IMR-90 (cell line): ENCODE measurements around the gene DNAI7. TPM values are rescaled to one million over a fixed set of nuclear protein-coding genes. Genes with fewer than 3 reads are reported as not detected.

Experiments
- ATAC-seq: fragments of 200-7000 bp; cut with Tn5 transposase; 2 replicates; pipeline ENCODE4 v1.9.1; 2020; ENCODE audit warnings: low read depth, mild to moderate bottlenecking, moderate library complexity
- BruUV-seq: library from RNA; stranded (reverse); fragments of 400-500 nt; replicated peaks from 2 replicates; lab custom pipeline; 2021; lab: Mats Ljungman, UMichigan
- CTCF ChIA-PET: fragments of 300-600 bp; formaldehyde crosslinking; extraction: SDS; loops from one replicate; lab custom pipeline; 2021; ENCODE audit warnings: antibody characterized with exemption; lab: Yijun Ruan, JAX
- POLR2A ChIA-PET: fragments of 300-600 bp; sonication (Branson Sonifier 250); formaldehyde crosslinking; loops from one replicate; lab custom pipeline; 2022; ENCODE audit warnings: antibody characterized with exemption; ENCODE audit not compliant: unreplicated experiment; lab: Charles Lee
- DNase-seq: peaks from one replicate; pipeline ENCODE4 v3.0.0; 2013
- H2AFZ ChIP-seq: replicated peaks from 2 replicates; pipeline ENCODE3; 2013; ENCODE audit warnings: low read length, mild to moderate bottlenecking; ENCODE audit not compliant: poor library complexity
- H2AK5ac ChIP-seq: 2 replicates; pipeline ENCODE4 v1.6.1; 2013; ENCODE audit warnings: low read depth, low read length, inconsistent platforms
- H2AK9ac ChIP-seq: replicated peaks from 2 replicates; pipeline ENCODE3; 2013; ENCODE audit warnings: mild to moderate bottlenecking, low read depth, low read length, moderate library complexity; ENCODE audit not compliant: poor library complexity
- H2BK120ac ChIP-seq: 2 replicates; pipeline ENCODE4 v1.6.1; 2013; ENCODE audit warnings: low read depth, low read length, inconsistent platforms
- H2BK15ac ChIP-seq: 3 replicates; pipeline ENCODE4 v1.6.1; 2013; ENCODE audit warnings: low read depth, low read length, inconsistent platforms
- H2BK20ac ChIP-seq: 2 replicates; pipeline ENCODE4 v1.6.1; 2013; ENCODE audit warnings: low read depth, mild to moderate bottlenecking, inconsistent platforms, low read length, moderate library complexity
- H2BK5ac ChIP-seq: 2 replicates; pipeline ENCODE4 v1.6.1; 2013; ENCODE audit warnings: mild to moderate bottlenecking, low read depth, low read length, inconsistent platforms; ENCODE audit not compliant: poor library complexity, severe bottlenecking
- H3K14ac ChIP-seq: replicated peaks from 2 replicates; pipeline ENCODE4 v1.6.1; 2013; ENCODE audit warnings: low read depth, low read length, inconsistent platforms
- H3K18ac ChIP-seq: 2 replicates; pipeline ENCODE4 v1.6.1; 2013; ENCODE audit warnings: low read depth, low read length, control low read depth
- H3K23ac ChIP-seq: 2 replicates; pipeline ENCODE4 v1.6.1; 2013; ENCODE audit warnings: low read depth, low read length, inconsistent platforms
- H3K27ac ChIP-seq: 2 replicates; pipeline ENCODE4 v1.5.1; 2013; ENCODE audit warnings: mild to moderate bottlenecking, control low read depth, low read length; ENCODE audit not compliant: insufficient read depth
- H3K27me3 ChIP-seq: 2 replicates; pipeline ENCODE4 v1.6.1; 2013; ENCODE audit warnings: low read length; ENCODE audit not compliant: control insufficient read depth, insufficient read depth
- H3K36me3 ChIP-seq: 2 replicates; pipeline ENCODE4 v1.6.1; 2013; ENCODE audit warnings: low read length, mixed read lengths; ENCODE audit not compliant: control insufficient read depth, insufficient read depth
- H3K4ac ChIP-seq: 2 replicates; pipeline ENCODE4 v1.6.1; 2013; ENCODE audit warnings: low read depth, low read length, inconsistent platforms
- H3K4me1 ChIP-seq: 2 replicates; pipeline ENCODE4 v1.6.1; 2013; ENCODE audit warnings: low read length, mixed read lengths; ENCODE audit not compliant: control insufficient read depth, insufficient read depth
- H3K4me2 ChIP-seq: 2 replicates; pipeline ENCODE4 v1.6.1; 2013; ENCODE audit warnings: low read depth, mild to moderate bottlenecking, control low read depth, low read length, moderate library complexity
- H3K4me3 ChIP-seq: 2 replicates; pipeline ENCODE4 v1.5.1; 2013; ENCODE audit warnings: low read depth, mild to moderate bottlenecking, control low read depth, low read length, moderate library complexity; ENCODE audit not compliant: insufficient read depth
- H3K56ac ChIP-seq: 2 replicates; pipeline ENCODE4 v1.6.1; 2013; ENCODE audit warnings: low read length, inconsistent platforms; ENCODE audit not compliant: insufficient read depth; ENCODE audit errors: extremely low read depth
- H3K79me1 ChIP-seq, 2 experiments: 2 replicates each; pipeline ENCODE4 v1.6.1; 2013; ENCODE audit warnings: low read length in 2 of 2, inconsistent platforms in 1 of 2, low read depth in 1 of 2
- H3K9ac ChIP-seq: 2 replicates; pipeline ENCODE4 v1.6.1; 2013; ENCODE audit warnings: low read depth, low read length, control low read depth
- H3K9me1 ChIP-seq: 2 replicates; pipeline ENCODE4 v1.6.1; 2013; ENCODE audit warnings: low read length, inconsistent platforms; ENCODE audit not compliant: insufficient read depth
- H3K9me3 ChIP-seq: 2 replicates; pipeline ENCODE4 v1.6.1; 2013; ENCODE audit warnings: low read length; ENCODE audit not compliant: control insufficient read depth, insufficient read depth
- H4K20me1 ChIP-seq: 2 replicates; pipeline ENCODE4 v1.6.1; 2013; ENCODE audit warnings: low read length, inconsistent platforms; ENCODE audit not compliant: insufficient read depth
- H4K5ac ChIP-seq: 2 replicates; pipeline ENCODE4 v1.6.1; 2013; ENCODE audit warnings: mild to moderate bottlenecking, low read depth, low read length, control low read depth
- H4K8ac ChIP-seq, 2 experiments: 2 replicates each; pipeline ENCODE4 v1.6.1; 2013; ENCODE audit warnings: low read depth in 2 of 2, low read length in 2 of 2, control low read depth in 1 of 2, inconsistent platforms in 1 of 2
- H4K91ac ChIP-seq: 2 replicates; pipeline ENCODE4 v1.6.1; 2013; ENCODE audit warnings: low read depth, low read length, inconsistent platforms; ENCODE audit not compliant: insufficient read depth
- CEBPB ChIP-seq: IDR thresholded peaks from 2 replicates; pipeline ENCODE4 v1.6.1; 2012; ENCODE audit warnings: low read depth, low read length, improper control_type of control experiment
- ELK1 ChIP-seq: fragments of 150-350 bp; IDR thresholded peaks from 2 replicates; pipeline ENCODE4 v1.6.1; 2016; ENCODE audit warnings: low read depth, mild to moderate bottlenecking, low read length, moderate library complexity, borderline replicate concordance
- FOS ChIP-seq: fragments of 150-350 bp; IDR thresholded peaks from 2 replicates; pipeline ENCODE4 v1.6.1; 2016; ENCODE audit warnings: low read depth, low read length
- MAFK ChIP-seq: IDR thresholded peaks from 2 replicates; pipeline ENCODE4 v1.6.1; 2012; ENCODE audit warnings: low read depth, low read length, improper control_type of control experiment
- MAZ ChIP-seq: IDR thresholded peaks from 2 replicates; pipeline ENCODE4 v1.6.1; 2012; ENCODE audit warnings: low read depth, mild to moderate bottlenecking, low read length, improper control_type of control experiment, moderate library complexity, borderline replicate concordance
- MXI1 ChIP-seq: IDR thresholded peaks from 2 replicates; pipeline ENCODE4 v1.6.1; 2012; ENCODE audit warnings: low read depth, mild to moderate bottlenecking, low read length, moderate library complexity, borderline replicate concordance
- POLR2A ChIP-seq: IDR thresholded peaks from 2 replicates; pipeline ENCODE4 v1.6.1; 2012; ENCODE audit warnings: mild to moderate bottlenecking, low read depth, low read length
- RAD21 ChIP-seq: IDR thresholded peaks from 2 replicates; pipeline ENCODE4 v1.6.1; 2012; ENCODE audit warnings: low read length, improper control_type of control experiment
- RCOR1 ChIP-seq: IDR thresholded peaks from 2 replicates; pipeline ENCODE4 v1.6.1; 2012; ENCODE audit warnings: mild to moderate bottlenecking, low read length, improper control_type of control experiment; ENCODE audit not compliant: insufficient replicate concordance
- RFX5 ChIP-seq: IDR thresholded peaks from 2 replicates; pipeline ENCODE4 v1.8.0; 2012; ENCODE audit warnings: low read depth, mild to moderate bottlenecking, low read length, moderate library complexity
- SMC3 ChIP-seq: fragments of 150-350 bp; IDR thresholded peaks from 2 replicates; pipeline ENCODE4 v1.6.1; 2016; ENCODE audit warnings: low read depth, mild to moderate bottlenecking, antibody characterized with exemption, low read length, moderate library complexity
- USF2 ChIP-seq: fragments of 150-350 bp; IDR thresholded peaks from 2 replicates; pipeline ENCODE4 v1.6.1; 2017; ENCODE audit warnings: mild to moderate bottlenecking, antibody characterized with exemption, low read length, low read depth
- WGBS, 2 experiments: methylation state at CpG; one replicate each; pipeline versions ENCODE4 v1.1.5 to v1.1.7; 2013; ENCODE audit warnings: missing lambda C conversion rate in 2 of 2; ENCODE audit not compliant: insufficient read length in 1 of 2; ENCODE audit errors: extremely low coverage in 2 of 2; 5-methylcytosine and 5-hydroxymethylcytosine counted together
- dilution Hi-C: fragments of 300-500 bp; cut with HindIII; formaldehyde crosslinking; loops from one replicate; pipeline ENCODE4 v1.14.3; 2018; ENCODE audit warnings: low sequenced_read_pairs; ENCODE audit not compliant: unreplicated experiment
- in situ Hi-C: fragments of 300-500 bp; cut with MboI; formaldehyde crosslinking; loops from 3 replicates; pipeline ENCODE4 v1.14.3; 2019; ENCODE audit warnings: low sequenced_read_pairs, inconsistent platforms, mixed read lengths
- intact Hi-C: fragments of 100-400 bp; cut with micrococcal nuclease; formaldehyde crosslinking; loops from 2 replicates; pipeline ENCODE4 v1.10.0; 2022
- polyA plus RNA-seq, 3 experiments: library from polyadenylated mRNA; depleted of rRNA; stranded (reverse); fragments of >200 nt; gene quantifications; 2 replicates each; pipeline ENCODE4 v1.2.3, GENCODE V29; 2012; ENCODE audit warnings: low replicate concordance in 1 of 3
- total RNA-seq: library from RNA; depleted of rRNA; stranded (reverse); fragments of >200 nt; gene quantifications from 2 replicates; pipeline ENCODE4 v1.2.3, GENCODE V29; 2012

Gene DNAI7
- total and polyA plus RNA-seq, 2 of the 4 experiments (the other 2 are of a cell fraction), result under 0.01 to 0.07 TPM

- peak; percentile 74 for DNase-seq
These were observed 48.2 kb upstream of the DNAI7 start for GRCh38 chr12:25242981-25243679.

More at GRCh38 chr12:25242981-25243679, 48.2 kb upstream of the DNAI7 start:
- Histone ChIP-seq H2BK20ac (no peak overlapping the region), H3K18ac (no peak overlapping the region; the same call in 1 of the 2 replicates), H2BK5ac (peak overlapping the region; percentile 78), H4K8ac (no peak overlapping the region), H3K14ac (no peak overlapping the region), H3K79me1 (peaks cover 6 to 61% of the 10 kb centered on the region in 2 experiments; a peak in 3 of 4 replicates), H3K9ac (no peak overlapping the region), H3K56ac (no peak overlapping the region), H2BK15ac (no peak overlapping the region), H3K27me3 (no peaks in the 10 kb centered on the region), H3K4me2 (no peak overlapping the region; the same call in 1 of the 2 replicates), H3K4ac (no peak overlapping the region), H3K9me1 (0 out of 2 replicates have a peak, but pooled peaks cover 2% of the 10 kb centered on the region), H3K27ac (no peak overlapping the region), H3K36me3 (peaks cover 3% of the 10 kb centered on the region), H2AFZ (no peak overlapping the region), H3K4me3 (no peak overlapping the region), H3K4me1 (peaks cover 6% of the 10 kb centered on the region), H4K91ac (no peak overlapping the region), H2BK120ac (no peak overlapping the region), H3K9me3 (no peaks in the 10 kb centered on the region), H4K5ac (no peak overlapping the region), H3K23ac (no peak overlapping the region), H2AK9ac (no peak overlapping the region), H4K20me1 (peaks cover 15% of the 10 kb centered on the region; the same call in 1 of the 2 replicates), H2AK5ac (no peak overlapping the region)
- POLR2A ChIA-PET, result interaction anchor here (0.7 kb wide), 1 partner anchor 75 kb away, joined by 4 read pairs; no protein-coding TSS in a partner anchor
- in situ Hi-C loops (loop anchor here (25.0 kb wide), 1 partner anchor 794 kb away; no protein-coding TSS in a partner anchor), dilution Hi-C loops (no loop called here), intact Hi-C loops (loop anchor here (10.0 kb wide), 2 partner anchors 312 to 782 kb away; partner anchors contain the start of gene LMNTD1)
- BruUV-seq, result no TSS peak
- peak; percentile 29; the same call in 1 of the 2 replicates for ATAC-seq
- TF ChIP-seq MAZ (no peak), ELK1 (no peak), RAD21 (no peak), RCOR1 (no peak), RFX5 (no peak), POLR2A (no peak), USF2 (no peak), MAFK (peak; percentile 39; the same call in 1 of the 2 replicates), SMC3 (no peak), FOS (no peak), CEBPB (0 out of 2 replicates have a peak, but pooled peaks have one; percentile 41), MXI1 (no peak)
- CTCF ChIA-PET, result no interaction called here
- WGBS, 2 experiments, result 100% methylated on average over 1 of the region's 5 CpGs; no CpG with 5 or more reads in 1 of the 2 experiments
